ENCODE results near the gene BMAL2.

BMAL2 gene

GRCh38 chr12:27332714-27333402 lies at the start of gene BMAL2:
TSS of gene BMAL2 (plus strand) at chr12:27332836. CDS start at chr12:27333073, 237 bp downstream.
- DNase-seq (ENCODE audit: low read depth): peak; percentile 17

GRCh38 chr12:27284021-27284420 lies 48.6 kb upstream of the BMAL2 start:
- DNase-seq (ENCODE audit: low read depth): no peak

- DNase-seq (ENCODE audit: low read depth): no peak
These were observed 47.9 kb upstream of the BMAL2 start for GRCh38 chr12:27284751-27285150.

GRCh38 chr12:27285403-27285802 lies 47.2 kb upstream of the BMAL2 start:
- DNase-seq (ENCODE audit: low read depth): no peak

GRCh38 chr12:27289414-27289813 lies 43.2 kb upstream of the BMAL2 start:
- no peak for DNase-seq (ENCODE audit: low read depth)

- no peak for DNase-seq (ENCODE audit: low read depth)
These were observed 42.0 kb upstream of the BMAL2 start for GRCh38 chr12:27290501-27291168.

GRCh38 chr12:27291862-27292261 lies 40.8 kb upstream of the BMAL2 start:
- DNase-seq (ENCODE audit: low read depth): no peak

- no peak for DNase-seq (ENCODE audit: low read depth)
These were observed 39.9 kb upstream of the BMAL2 start for GRCh38 chr12:27292718-27293117.

- DNase-seq (ENCODE audit: low read depth): no peak
These were observed 39.2 kb upstream of the BMAL2 start for GRCh38 chr12:27293463-27293862.

- DNase-seq (ENCODE audit: low read depth): no peak
These were observed 36.0 kb upstream of the BMAL2 start for GRCh38 chr12:27296674-27297073.

- DNase-seq (ENCODE audit: low read depth): no peak
These were observed 35.1 kb upstream of the BMAL2 start for GRCh38 chr12:27297566-27297965.

GRCh38 chr12:27299102-27299501 lies 33.5 kb upstream of the BMAL2 start:
- DNase-seq (ENCODE audit: low read depth): no peak

GRCh38 chr12:27300226-27300625 lies 32.4 kb upstream of the BMAL2 start:
- DNase-seq (ENCODE audit: low read depth): no peak

GRCh38 chr12:27303139-27304111 lies 29.2 kb upstream of the BMAL2 start:
- no peak for DNase-seq (ENCODE audit: low read depth)

- DNase-seq (ENCODE audit: low read depth): no peak
These were observed 27.8 kb upstream of the BMAL2 start for GRCh38 chr12:27304856-27305255.

- no peak for DNase-seq (ENCODE audit: low read depth)
These were observed 26.8 kb upstream of the BMAL2 start for GRCh38 chr12:27305673-27306456.

GRCh38 chr12:27309293-27309994 lies 23.2 kb upstream of the BMAL2 start:
- DNase-seq (ENCODE audit: low read depth): no peak

GRCh38 chr12:27309995-27310315 lies 22.7 kb upstream of the BMAL2 start:
- DNase-seq (ENCODE audit: low read depth): no peak

- DNase-seq (ENCODE audit: low read depth): no peak
These were observed 15.7 kb upstream of the BMAL2 start for GRCh38 chr12:27316947-27317346.

- DNase-seq (ENCODE audit: low read depth): no peak
These were observed 13.2 kb upstream of the BMAL2 start for GRCh38 chr12:27319409-27319808.

- DNase-seq (ENCODE audit: low read depth): no peak
These were observed 12.8 kb upstream of the BMAL2 start for GRCh38 chr12:27319848-27320247.
